H1 (cell line): ENCODE measurements around the gene STAT4. TPM values are rescaled to one million over a fixed set of nuclear protein-coding genes. Genes with fewer than 3 reads are reported as not detected.

ENCODE experiments used
- CTCF ChIA-PET: fragments of 300-600 bp; sonication (Branson Sonifier 250); formaldehyde crosslinking; loops from one replicate; lab custom pipeline; 2021; ENCODE audit not compliant: partially characterized antibody; lab: Charles Lee
- POLR2A ChIA-PET: fragments of 300-600 bp; sonication (Branson Sonifier 250); formaldehyde crosslinking; loops from one replicate; lab custom pipeline; 2021; ENCODE audit warnings: inconsistent platforms; ENCODE audit not compliant: partially characterized antibody; lab: Charles Lee
- DNase-seq, 2 experiments: peaks; one replicate each; pipeline versions ENCODE4 v3.0.0 to v3.0.0-alpha.2; 2010 to 2022; ENCODE audit warnings: low spot score in 2 of 2, low read depth in 1 of 2, mixed read lengths in 1 of 2
- FAIRE-seq: peaks from 2 replicates; lab custom pipeline; 2011; peaks lifted over from hg19 to GRCh38; lab: Jason Lieb, UNC
- H2AFZ ChIP-seq: 2 replicates; pipeline ENCODE4 v1.8.1; 2012; ENCODE audit warnings: low read length, inconsistent platforms
- H2AK5ac ChIP-seq: 2 replicates; pipeline ENCODE4 v1.6.1; 2013; ENCODE audit warnings: low read depth, low read length
- H2BK120ac ChIP-seq: replicated peaks from 2 replicates; pipeline ENCODE3; 2013; ENCODE audit warnings: low read depth, low read length, inconsistent platforms
- H2BK12ac ChIP-seq: 2 replicates; pipeline ENCODE4 v1.6.1; 2013; ENCODE audit warnings: low read depth, low read length
- H2BK15ac ChIP-seq: 2 replicates; pipeline ENCODE4 v1.6.1; 2013; ENCODE audit warnings: low read length
- H2BK20ac ChIP-seq: 2 replicates; pipeline ENCODE4 v1.6.1; 2013; ENCODE audit warnings: low read length
- H2BK5ac ChIP-seq: 2 replicates; pipeline ENCODE4 v1.6.1; 2013; ENCODE audit warnings: low read depth, low read length
- H3K14ac ChIP-seq: 2 replicates; pipeline ENCODE4 v1.6.1; 2013; ENCODE audit warnings: inconsistent platforms; ENCODE audit not compliant: insufficient read length
- H3K18ac ChIP-seq: 2 replicates; pipeline ENCODE4 v1.6.1; 2013; ENCODE audit warnings: low read length; ENCODE audit errors: extremely low read depth
- H3K23ac ChIP-seq: 2 replicates; pipeline ENCODE4 v1.6.1; 2013; ENCODE audit warnings: inconsistent platforms; ENCODE audit not compliant: insufficient read length
- H3K23me2 ChIP-seq: 2 replicates; pipeline ENCODE4 v1.6.1; 2013; ENCODE audit warnings: low read depth, low read length
- H3K27ac ChIP-seq: 2 replicates; pipeline ENCODE4 v1.6.1; 2011; ENCODE audit warnings: low read depth, low read length, inconsistent platforms
- H3K27me3 ChIP-seq, 4 experiments: replicated peaks in 1 of 4; 1 replicate in 1 of 4; 2 replicates in 3 of 4; pipeline versions ENCODE4 v1.6.1 to v1.8.1; 2011 to 2013; ENCODE audit warnings: low read length in 3 of 4, mild to moderate bottlenecking in 3 of 4, inconsistent platforms in 2 of 4, mixed read lengths in 2 of 4, moderate library complexity in 1 of 4; ENCODE audit not compliant: control insufficient read depth in 3 of 4, insufficient read depth in 3 of 4; ENCODE audit errors: extremely low read depth in 1 of 4
- H3K36me3 ChIP-seq, 4 experiments: 2 replicates each; pipeline versions ENCODE4 v1.6.1 to v1.8.1; 2011 to 2013; ENCODE audit warnings: mild to moderate bottlenecking in 4 of 4, low read length in 3 of 4, moderate library complexity in 2 of 4, control low read depth in 1 of 4, inconsistent platforms in 1 of 4; ENCODE audit not compliant: insufficient read depth in 4 of 4, control insufficient read depth in 2 of 4
- H3K4ac ChIP-seq: replicated peaks from 2 replicates; pipeline ENCODE3; 2013; ENCODE audit warnings: low read length, low read depth, mixed read lengths, inconsistent platforms; ENCODE audit not compliant: insufficient read length
- H3K4me1 ChIP-seq, 4 experiments: replicated peaks in 1 of 4; 1 replicate in 1 of 4; 2 replicates in 3 of 4; pipeline versions ENCODE4 v1.6.1 to v1.8.1; 2011 to 2013; ENCODE audit warnings: low read length in 3 of 4, inconsistent platforms in 2 of 4, mixed read lengths in 1 of 4; ENCODE audit not compliant: insufficient read depth in 4 of 4, control insufficient read depth in 3 of 4
- H3K4me2 ChIP-seq, 2 experiments: 2 replicates each; pipeline versions ENCODE4 v1.6.1 to v1.8.1; 2011 to 2013; ENCODE audit warnings: low read depth in 2 of 2, low read length in 2 of 2, control low read depth in 1 of 2, inconsistent platforms in 1 of 2, mild to moderate bottlenecking in 1 of 2; ENCODE audit not compliant: insufficient read depth in 1 of 2
- H3K4me3 ChIP-seq, 4 experiments: fragments of 200-600, 300-600 bp in 1 of 4; sonication (generic), shearing (Covaris generic), sonication (Bioruptor Twin) in 1 of 4; 2 replicates each; pipeline versions ENCODE4 v1.5.1 to v1.8.1; 2011 to 2016; ENCODE audit warnings: low read length in 4 of 4, low read depth in 3 of 4, control low read depth in 2 of 4, inconsistent platforms in 2 of 4, mild to moderate bottlenecking in 2 of 4, mixed read lengths in 1 of 4, moderate library complexity in 1 of 4; ENCODE audit not compliant: insufficient read depth in 2 of 4; ENCODE audit errors: extremely low read depth in 1 of 4
- H3K56ac ChIP-seq: replicated peaks from 2 replicates; pipeline ENCODE3; 2013; ENCODE audit warnings: low read depth, mild to moderate bottlenecking, mixed read lengths, low read length, inconsistent platforms; ENCODE audit not compliant: insufficient read length
- H3K79me1 ChIP-seq: 2 replicates; pipeline ENCODE4 v1.6.1; 2013; ENCODE audit warnings: low read depth, low read length, control low read depth
- H3K79me2 ChIP-seq, 2 experiments: 2 replicates each; pipeline versions ENCODE4 v1.6.1 to v1.8.1; 2012 to 2013; ENCODE audit warnings: low read length in 2 of 2, mild to moderate bottlenecking in 2 of 2, inconsistent platforms in 1 of 2; ENCODE audit not compliant: insufficient read depth in 2 of 2, control insufficient read depth in 1 of 2
- H3K9ac ChIP-seq, 4 experiments: replicated peaks in 1 of 4; 1 replicate in 1 of 4; 2 replicates in 3 of 4; pipeline versions ENCODE4 v1.6.1 to v1.8.1; 2011 to 2013; ENCODE audit warnings: low read depth in 3 of 4, low read length in 3 of 4, control low read depth in 2 of 4, mild to moderate bottlenecking in 2 of 4, moderate library complexity in 2 of 4, inconsistent platforms in 1 of 4; ENCODE audit errors: extremely low read depth in 1 of 4
- H3K9me3 ChIP-seq, 2 experiments: 2 replicates each; pipeline versions ENCODE4 v1.6.1 to v1.8.1; 2012 to 2013; ENCODE audit warnings: mild to moderate bottlenecking in 2 of 2, moderate library complexity in 2 of 2, control low read depth in 1 of 2, inconsistent platforms in 1 of 2, low read depth in 1 of 2, low read length in 1 of 2, mixed read lengths in 1 of 2; ENCODE audit not compliant: insufficient read depth in 2 of 2
- H4K20me1 ChIP-seq, 2 experiments: replicated peaks in 1 of 2; 2 replicates each; pipeline versions ENCODE3 to v1.8.1; 2011 to 2013; ENCODE audit warnings: inconsistent platforms in 2 of 2, low read length in 2 of 2, mild to moderate bottlenecking in 1 of 2; ENCODE audit not compliant: insufficient read depth in 2 of 2, control insufficient read depth in 1 of 2
- H4K5ac ChIP-seq: 2 replicates; pipeline ENCODE4 v1.6.1; 2013; ENCODE audit warnings: low read length, low read depth, mixed read lengths, inconsistent platforms; ENCODE audit not compliant: insufficient read length
- H4K8ac ChIP-seq: 2 replicates; pipeline ENCODE4 v1.8.0; 2013; ENCODE audit warnings: mild to moderate bottlenecking, moderate library complexity, low read length, inconsistent platforms; ENCODE audit not compliant: insufficient read depth; ENCODE audit errors: extremely low read depth
- H4K91ac ChIP-seq: replicated peaks from 2 replicates; pipeline ENCODE3; 2013; ENCODE audit warnings: low read length, mixed read lengths, inconsistent platforms; ENCODE audit not compliant: insufficient read length
- CREB1 ChIP-seq: IDR thresholded peaks from 2 replicates; pipeline ENCODE4 v1.6.1; 2012; ENCODE audit warnings: inconsistent platforms
- EGR1 ChIP-seq: IDR thresholded peaks from 2 replicates; pipeline ENCODE4 v1.6.1; 2011; ENCODE audit warnings: low read depth, low read length, borderline replicate concordance
- EP300 ChIP-seq, 2 experiments: IDR thresholded peaks; 1 replicate in 1 of 2; 2 replicates in 1 of 2; pipeline ENCODE4 v1.6.1; 2011 to 2012; ENCODE audit warnings: low read depth in 2 of 2, low read length in 2 of 2, mild to moderate bottlenecking in 2 of 2, borderline replicate concordance in 1 of 2, inconsistent platforms in 1 of 2, moderate library complexity in 1 of 2
- EZH2 ChIP-seq: fragments of 200-600 bp; sonication (generic); IDR thresholded peaks from 2 replicates; pipeline ENCODE4 v1.7.1; 2012; ENCODE audit warnings: low read depth, mild to moderate bottlenecking, moderate library complexity, low read length, inconsistent platforms; ENCODE audit not compliant: severe bottlenecking
- GTF2F1 ChIP-seq: IDR thresholded peaks from 2 replicates; pipeline ENCODE4 v1.6.1; 2012; ENCODE audit warnings: low read depth, low read length, improper control_type of control experiment, borderline replicate concordance
- MAFK ChIP-seq: IDR thresholded peaks from 2 replicates; pipeline ENCODE4 v1.6.1; 2012; ENCODE audit warnings: low read depth, mild to moderate bottlenecking, improper control_type of control experiment, low read length
- NANOG ChIP-seq: IDR thresholded peaks from 2 replicates; pipeline ENCODE4 v1.6.1; 2011; ENCODE audit warnings: low read length, low read depth, mild to moderate bottlenecking, inconsistent platforms; ENCODE audit not compliant: insufficient read depth, poor library complexity, severe bottlenecking
- POU5F1 ChIP-seq: IDR thresholded peaks from 2 replicates; pipeline ENCODE4 v1.6.1; 2011; ENCODE audit warnings: low read depth, mild to moderate bottlenecking, low read length, moderate library complexity
- SAP30 ChIP-seq: fragments of 300-600 bp; sonication (generic); IDR thresholded peaks from 2 replicates; pipeline ENCODE4 v1.7.1; 2012; ENCODE audit warnings: low read length, moderate library complexity, mild to moderate bottlenecking, inconsistent platforms; ENCODE audit not compliant: insufficient read depth, insufficient replicate concordance
- SIX5 ChIP-seq: IDR thresholded peaks from 2 replicates; pipeline ENCODE4 v1.6.1; 2011; ENCODE audit warnings: mild to moderate bottlenecking, low read depth, low read length
- TBP ChIP-seq: IDR thresholded peaks from 2 replicates; pipeline ENCODE4 v1.6.1; 2011; ENCODE audit warnings: low read depth, low read length, improper control_type of control experiment
- TEAD4 ChIP-seq: IDR thresholded peaks from 2 replicates; pipeline ENCODE4 v1.6.1; 2012; ENCODE audit warnings: low read depth, low read length, inconsistent platforms, mixed read lengths
- WGBS, 2 experiments: shearing (Covaris generic) in 1 of 2; methylation state at CpG; one replicate each; pipeline versions ENCODE4 v1.1.6 to v1.1.7; 2013 to 2015; ENCODE audit warnings: low lambda C conversion rate in 2 of 2, mixed read lengths in 2 of 2, inconsistent platforms in 1 of 2, low coverage in 1 of 2, missing lambda C conversion rate in 1 of 2; ENCODE audit not compliant: insufficient replicate concordance in 2 of 2, insufficient coverage in 1 of 2, insufficient read length in 1 of 2; ENCODE audit errors: extremely low coverage in 1 of 2, missing lambda C conversion rate in 1 of 2; 5-methylcytosine and 5-hydroxymethylcytosine counted together
- polyA plus RNA-seq, 7 experiments: library from polyadenylated mRNA; depleted of rRNA in 3 of 7; stranded (reverse) in 5 of 7; unstranded in 2 of 7; fragments of >200 nt in 5 of 7; fragments of 200-250 nt in 2 of 7; gene quantifications; 1 replicate in 5 of 7; 2 replicates in 1 of 7; 4 replicates in 1 of 7; pipeline versions ENCODE4 v1.2.1 to v1.2.3, GENCODE V29; 2011 to 2013; ENCODE audit warnings: missing spikeins in 2 of 7, mixed read lengths in 2 of 7
- total RNA-seq: library from RNA; stranded (reverse); fragmentation: NEBNext Ultra II Directional; extraction: Animal tissue kit (Norgen Biotek cat#: 25700); gene quantifications from 2 replicates; pipeline ENCODE4 v1.2.1, GENCODE V29; 2021

Gene STAT4
- total and polyA plus RNA-seq, 2 of the 8 experiments (the other 6 are each of a cell fraction or from before 2014, with no cell fraction given), result 0.36 to 0.63 TPM

DNA sequence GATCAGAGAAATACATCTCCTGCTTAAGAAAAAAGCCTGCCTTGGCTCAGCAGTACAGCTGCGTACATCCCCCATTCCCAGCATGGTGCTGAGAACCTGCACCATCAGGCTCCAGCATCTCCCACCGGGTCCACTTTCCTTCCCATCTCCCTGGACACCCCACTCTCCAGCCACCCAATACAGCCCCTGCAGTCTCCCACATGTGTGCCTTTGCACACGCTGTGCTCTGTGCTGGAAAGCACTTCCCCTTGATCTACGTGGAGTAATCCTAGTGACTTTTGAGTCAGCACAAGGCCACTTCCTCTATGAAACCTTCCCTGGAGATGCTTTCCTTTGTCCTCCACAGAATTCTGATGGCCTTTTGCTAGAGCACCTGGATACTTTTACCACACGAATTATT lies 153.8 kb downstream of the STAT4 start:
- no peak for TF ChIP-seq MAFK
- TF ChIP-seq TEAD4, result no peak
- no peak for TF ChIP-seq GTF2F1
- no peak for TF ChIP-seq EP300 (IDR thresholded peaks at IDR 0.05; ENCODE audit: borderline replicate concordance in 1 of 2, low read depth in 2 of 2, low read length in 2 of 2)
- no peak for TF ChIP-seq POU5F1
- TF ChIP-seq SAP30, result no peak
- no peak for TF ChIP-seq NANOG
- TF ChIP-seq CREB1, result no peak
- no peak for TF ChIP-seq SIX5
- no peak for TF ChIP-seq EGR1
- no peak for TF ChIP-seq EZH2
- no peak for TF ChIP-seq TBP
- Histone ChIP-seq H3K23me2 (no peaks in the 10 kb centered on the region), H3K79me2 (no peaks in the 10 kb centered on the region), H2BK5ac (no peak overlapping the region), H3K36me3 (peaks cover 12 to 75% (median 52%) of the 10 kb centered on the region in 4 experiments; a peak in 7 of 8 replicates), H4K91ac (no peak overlapping the region), H3K4me1 (no peaks in the 10 kb centered on the region), H4K5ac (no peak overlapping the region), H3K9ac (no peak overlapping the region), H2BK20ac (no peak overlapping the region), H3K4ac (no peak overlapping the region), H2BK15ac (no peak overlapping the region), H3K4me2 (no peak overlapping the region), H3K27ac (no peak overlapping the region), H2BK120ac (no peak overlapping the region), H4K8ac (no peak overlapping the region), H3K56ac (no peak overlapping the region), H3K4me3 (no peak overlapping the region), H2AK5ac (no peak overlapping the region), H2AFZ (no peak overlapping the region), H3K9me3 (no peaks in the 10 kb centered on the region), H2BK12ac (no peak overlapping the region), H3K23ac (no peak overlapping the region), H3K14ac (no peak overlapping the region), H4K20me1 (peaks cover 0 to 2% of the 10 kb centered on the region in 2 experiments), H3K27me3 (no peaks in the 10 kb centered on the region), H3K79me1 (no peaks in the 10 kb centered on the region), H3K18ac (no peak overlapping the region)
- ChIA-PET CTCF (interaction anchor here (0.9 to 2.6 kb wide), 14 partner anchors 8 to 537 kb away, joined by 3 to 16 read pairs (median 4); no protein-coding TSS in a partner anchor), POLR2A (no interaction called here)
- 85% methylated on average over 5 of the region's 5 CpGs; no CpG with 5 or more reads in 1 of the 2 experiments for WGBS, 2 experiments
- FAIRE-seq (no peak), DNase-seq (no peak)
